ENCODE measurements around the gene AKAP5. TPM values are rescaled to one million over a fixed set of nuclear protein-coding genes. Genes with fewer than 3 reads are reported as not detected.

Gene AKAP5
- total RNA-seq, 1 donor from 2014 or later: 0.15 TPM

GRCh38 chr14:64419003-64419402 is 46.3 kb upstream of the AKAP5 start:
- no peaks in the 10 kb centered on the region for H3K36me3 Mint-ChIP-seq (ENCODE audit: unreplicated experiment)
- no peaks in the 10 kb centered on the region for H3K9me3 Mint-ChIP-seq (ENCODE audit: unreplicated experiment)
- H3K27ac Mint-ChIP-seq (ENCODE audit: unreplicated experiment): no peak overlapping the region
- DNase-seq: no peak
- no peak overlapping the region for H3K4me3 Mint-ChIP-seq (ENCODE audit: unreplicated experiment)
- no peak for TF ChIP-seq CTCF (IDR thresholded peaks at IDR 0.05; ENCODE audit: partially characterized antibody, unreplicated experiment)
- H3K27me3 Mint-ChIP-seq (ENCODE audit: unreplicated experiment): no peaks in the 10 kb centered on the region
- no peaks in the 10 kb centered on the region for H3K4me1 Mint-ChIP-seq (ENCODE audit: low read depth, unreplicated experiment)

- no peaks in the 10 kb centered on the region for H3K36me3 Mint-ChIP-seq (ENCODE audit: unreplicated experiment)
- no peak for TF ChIP-seq CTCF (IDR thresholded peaks at IDR 0.05; ENCODE audit: partially characterized antibody, unreplicated experiment)
- H3K4me1 Mint-ChIP-seq (ENCODE audit: low read depth, unreplicated experiment): no peaks in the 10 kb centered on the region
- H3K9me3 Mint-ChIP-seq (ENCODE audit: unreplicated experiment): no peaks in the 10 kb centered on the region
- no peak overlapping the region for H3K4me3 Mint-ChIP-seq (ENCODE audit: unreplicated experiment)
- H3K27ac Mint-ChIP-seq (ENCODE audit: unreplicated experiment): no peak overlapping the region
- DNase-seq: no peak
- H3K27me3 Mint-ChIP-seq (ENCODE audit: unreplicated experiment): no peaks in the 10 kb centered on the region
Measured at GRCh38 chr14:64421166-64421565, 44.1 kb upstream of the AKAP5 start.

GRCh38 chr14:64422005-64422404 is 43.3 kb upstream of the AKAP5 start:
- Mint-ChIP-seq H3K9me3 (ENCODE audit: unreplicated experiment) (no peaks in the 10 kb centered on the region), H3K36me3 (ENCODE audit: unreplicated experiment) (no peaks in the 10 kb centered on the region)
- no peak for TF ChIP-seq CTCF (IDR thresholded peaks at IDR 0.05; ENCODE audit: partially characterized antibody, unreplicated experiment)

GRCh38 chr14:64422756-64423155 is 42.5 kb upstream of the AKAP5 start:
- no peak overlapping the region for H3K4me3 Mint-ChIP-seq (ENCODE audit: unreplicated experiment)
- TF ChIP-seq CTCF (IDR thresholded peaks at IDR 0.05; ENCODE audit: partially characterized antibody, unreplicated experiment): no peak
- DNase-seq: no peak
- no peaks in the 10 kb centered on the region for H3K27me3 Mint-ChIP-seq (ENCODE audit: unreplicated experiment)
- H3K4me1 Mint-ChIP-seq (ENCODE audit: low read depth, unreplicated experiment): no peaks in the 10 kb centered on the region
- H3K36me3 Mint-ChIP-seq (ENCODE audit: unreplicated experiment): no peaks in the 10 kb centered on the region
- H3K27ac Mint-ChIP-seq (ENCODE audit: unreplicated experiment): no peak overlapping the region
- H3K9me3 Mint-ChIP-seq (ENCODE audit: unreplicated experiment): no peaks in the 10 kb centered on the region

More at GRCh38 chr14:64422005-64422404, 43.3 kb upstream of the AKAP5 start:
- H3K27me3 Mint-ChIP-seq (ENCODE audit: unreplicated experiment): no peaks in the 10 kb centered on the region
- H3K4me1 Mint-ChIP-seq (ENCODE audit: low read depth, unreplicated experiment): no peaks in the 10 kb centered on the region
- DNase-seq: no peak
- H3K4me3 Mint-ChIP-seq (ENCODE audit: unreplicated experiment): no peak overlapping the region
- H3K27ac Mint-ChIP-seq (ENCODE audit: unreplicated experiment): no peak overlapping the region

- no peak for DNase-seq
- H3K36me3 Mint-ChIP-seq (ENCODE audit: unreplicated experiment): no peaks in the 10 kb centered on the region
- H3K4me1 Mint-ChIP-seq (ENCODE audit: low read depth, unreplicated experiment): no peaks in the 10 kb centered on the region
- H3K27me3 Mint-ChIP-seq (ENCODE audit: unreplicated experiment): no peaks in the 10 kb centered on the region
- no peak overlapping the region for H3K27ac Mint-ChIP-seq (ENCODE audit: unreplicated experiment)
- TF ChIP-seq CTCF (IDR thresholded peaks at IDR 0.05; ENCODE audit: partially characterized antibody, unreplicated experiment): no peak
- H3K9me3 Mint-ChIP-seq (ENCODE audit: unreplicated experiment): no peaks in the 10 kb centered on the region
- no peak overlapping the region for H3K4me3 Mint-ChIP-seq (ENCODE audit: unreplicated experiment)
Measured at GRCh38 chr14:64423987-64424386, 41.3 kb upstream of the AKAP5 start.

Data from glutamatergic neuron (in vitro differentiated cells).